ENCODE measurements around the gene CASP14. TPM values are rescaled to one million over a fixed set of nuclear protein-coding genes. Genes with fewer than 3 reads are reported as not detected.

CASP14 gene
- total and polyA plus RNA-seq, 2 of the 13 experiments (the other 11 are each of a cell fraction or from before 2014, with no cell fraction given) = not detected

GRCh38 chr19:15022752-15023151, 26.5 kb upstream of the CASP14 start (continued):
- no peak for TF ChIP-seq HOXA3 (CRISPR knock-in tag; IDR thresholded peaks at IDR 0.05)

GRCh38 chr19:15025217-15025616, 24.1 kb upstream of the CASP14 start:
- intact Hi-C loops (cut with micrococcal nuclease; ENCODE audit: unreplicated experiment) = no loop called here
- H3K36me3 ChIP-seq (replicated peaks in 1 of 2; ENCODE audit: control insufficient read depth in 1 of 2, insufficient read depth in 2 of 2, low read length in 2 of 2) = no peaks in the 10 kb centered on the region
- no peaks in the 10 kb centered on the region for H3K4me1 ChIP-seq (ENCODE audit: insufficient read depth, low read length)
- CTCF ChIA-PET (ENCODE audit: low intra/inter-chr PET ratio, low total read pairs) = interaction anchor here (1.2 kb wide), 1 partner anchor 154 kb away, joined by 4 read pairs; no protein-coding TSS in a partner anchor
- no TSS peak for BruUV-seq (replicated peaks)
- WGBS (ENCODE audit: low lambda C conversion rate) = 0% methylated on average over 2 of the region's 2 CpGs
- no peak overlapping the region for H3K4me3 ChIP-seq (replicated peaks in 1 of 3; ENCODE audit: insufficient read depth in 1 of 3, low read depth in 2 of 3, low read length in 3 of 3)
- H4K20me1 ChIP-seq (ENCODE audit: insufficient read depth, low read length) = no peaks in the 10 kb centered on the region
- POLR2A ChIA-PET = no interaction called here
- no peak overlapping the region for H3K27ac ChIP-seq (ENCODE audit: extremely low read length, insufficient read depth, low read length)
- H3K4me2 ChIP-seq (ENCODE audit: low read depth, low read length) = no peak overlapping the region
- H3K79me2 ChIP-seq (ENCODE audit: insufficient read depth, low read length) = no peaks in the 10 kb centered on the region
- peaks cover 2 to 13% of the 10 kb centered on the region in 2 experiments; a peak in 2 of 5 replicates for H3K27me3 ChIP-seq (ENCODE audit: control insufficient read depth in 1 of 2, insufficient read depth in 2 of 2, low read length in 2 of 2)
- no peak overlapping the region for H2AFZ ChIP-seq (ENCODE audit: low read length)
- in situ Hi-C loops (cut with HindIII; ENCODE audit: extremely low pct_ligation_motif_present, low pct_unique_long_range_greater_than_20kb) = no loop called here
- ATAC-seq (peak; percentile 82), DNase-seq (ENCODE audit: low spot score) (peak; percentile 24), FAIRE-seq (peak; percentile 67)
- H3K9ac ChIP-seq (ENCODE audit: insufficient read depth, low read depth, low read length) = no peak overlapping the region
- no peaks in the 10 kb centered on the region for H3K9me3 ChIP-seq (ENCODE audit: low read length)
- no peak for TF ChIP-seq ZNF619 (CRISPR knock-in tag; IDR thresholded peaks at IDR 0.05)
- TF ChIP-seq STAG1 (CRISPR knock-in tag; IDR thresholded peaks at IDR 0.05) = peak; percentile 18; the same call in 1 of the 2 replicates
- TF ChIP-seq CTCF (CRISPR knock-in tag; IDR thresholded peaks at IDR 0.05) = peak; percentile 36; the same call in 1 of the 2 replicates
- no peak for TF ChIP-seq ZNF260 (CRISPR knock-in tag; IDR thresholded peaks at IDR 0.05; ENCODE audit: borderline replicate concordance, low read depth)
- TF ChIP-seq TOPORS (CRISPR knock-in tag; IDR thresholded peaks at IDR 0.05) = no peak
- TF ChIP-seq FUBP1 (CRISPR knock-in tag; IDR thresholded peaks at IDR 0.05; ENCODE audit: borderline replicate concordance) = no peak
- no peak for TF ChIP-seq ELK4 (CRISPR knock-in tag; IDR thresholded peaks at IDR 0.05; ENCODE audit: borderline replicate concordance)
- TF ChIP-seq NONO (IDR thresholded peaks at IDR 0.05) = no peak
- TF ChIP-seq NONO (CRISPR knock-in tag; conservative IDR thresholded peaks at IDR 0.05) = no peak
- TF ChIP-seq ZNF354B (CRISPR knock-in tag; IDR thresholded peaks at IDR 0.05) = no peak
- no peak for TF ChIP-seq ZNF326 (CRISPR knock-in tag; IDR thresholded peaks at IDR 0.05; ENCODE audit: borderline replicate concordance)
- no peak for TF ChIP-seq PRDM4 (CRISPR knock-in tag; IDR thresholded peaks at IDR 0.05; ENCODE audit: borderline replicate concordance)
- no peak for TF ChIP-seq SRF (IDR thresholded peaks at IDR 0.05; ENCODE audit: low read depth, low read length)
